Amygdala (tissue), 56 donors: Measurements from ENCODE around the gene CDHR2.

Source experiments
- DNase-seq, 56 donors: peaks; one replicate each; lab custom pipeline; 2025; lab: John Stamatoyannopoulos, UW

CDHR2 gene

GRCh38 chr5:176529116-176529740, 19.9 kb upstream of the CDHR2 start:
- DNase-seq, result no peak

GRCh38 chr5:176529741-176530141, 19.4 kb upstream of the CDHR2 start:
- DNase-seq, result no peak

DNA sequence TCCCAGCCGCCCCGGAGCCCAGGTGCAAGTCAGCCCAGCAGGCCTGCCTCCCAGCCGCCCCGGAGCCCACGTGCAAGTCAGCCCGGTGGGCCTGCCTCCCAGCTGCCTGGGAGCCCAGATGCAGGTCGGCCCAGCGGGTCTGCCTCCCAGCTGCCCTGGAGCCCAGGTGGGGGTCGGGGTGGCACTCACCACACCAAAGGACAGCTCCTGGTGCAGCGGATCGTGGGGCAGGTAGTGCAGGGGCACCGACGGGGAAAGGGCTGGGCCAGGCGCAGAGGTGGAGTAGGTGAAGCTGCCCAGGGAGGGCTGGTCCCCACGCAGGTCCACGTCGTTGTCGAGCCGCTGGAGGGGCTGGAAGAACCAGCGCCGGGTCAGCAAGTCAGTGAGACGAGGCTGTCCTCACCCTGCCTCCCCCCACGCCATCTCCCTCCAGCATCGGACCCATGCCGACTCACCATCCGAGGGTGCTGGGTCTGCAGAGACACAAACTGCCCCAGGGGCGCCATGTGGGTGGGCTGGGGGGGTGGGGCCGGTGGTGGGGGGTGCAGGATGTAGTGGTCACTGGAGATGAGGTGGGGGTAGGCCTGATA, 18.7 kb upstream of the CDHR2 start:
- DNase-seq, result no peak

- peak in 55 of 56 donors; percentile 23 to 92 (median 75) for DNase-seq
These were observed 17.9 kb upstream of the CDHR2 start for GRCh38 chr5:176530983-176531901.

DNA sequence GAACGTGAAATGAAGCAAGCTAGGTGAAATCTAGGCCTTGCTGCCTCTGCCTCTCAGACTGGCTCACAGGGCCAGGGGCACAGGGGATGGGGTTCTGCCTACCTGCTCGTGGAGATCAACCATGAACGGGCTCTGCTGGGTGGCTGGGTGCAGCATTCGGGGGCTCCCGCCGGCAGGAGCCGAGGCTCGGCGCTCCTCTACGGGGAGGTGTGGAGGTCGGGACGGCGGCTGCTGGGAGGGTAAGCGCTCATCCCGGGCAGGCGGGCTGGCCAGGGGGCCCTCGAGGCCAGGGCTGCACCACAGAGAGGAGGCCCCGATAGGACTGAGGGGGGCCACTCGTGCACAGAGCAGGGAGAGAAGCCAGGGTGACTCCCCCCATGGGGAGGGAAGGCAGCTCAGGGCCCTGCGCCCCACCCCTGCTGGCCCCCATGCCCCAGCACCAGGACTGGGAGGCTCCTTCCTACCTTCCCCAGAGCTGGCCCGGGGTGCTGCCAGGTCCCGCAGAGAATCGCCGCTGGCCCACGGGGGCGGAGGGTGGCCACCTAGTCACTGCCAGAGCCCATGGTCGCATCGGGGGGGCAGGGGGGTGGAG, 17.1 kb upstream of the CDHR2 start:
- no peak for DNase-seq

DNA sequence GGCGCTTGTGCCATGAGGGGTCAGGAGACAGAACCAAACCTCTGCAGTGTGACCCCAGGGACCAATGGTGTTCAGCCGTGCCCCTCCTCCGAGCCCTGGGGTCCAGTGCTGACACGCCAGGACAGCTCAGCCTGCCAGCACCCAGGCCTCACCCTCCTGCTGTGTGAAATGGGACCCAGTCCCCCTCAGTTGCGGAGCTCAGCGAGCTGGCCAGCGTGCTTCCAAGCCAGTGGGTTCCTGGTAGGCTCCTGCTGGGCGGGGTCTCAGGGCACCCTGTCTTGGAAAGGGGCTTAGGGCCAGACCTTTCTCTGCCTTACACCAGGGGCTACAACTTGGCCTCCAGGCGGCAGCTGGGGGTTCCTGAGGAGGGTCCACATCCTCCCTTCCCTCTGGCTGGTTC, 16.3 kb upstream of the CDHR2 start:
- DNase-seq, result no peak

DNA sequence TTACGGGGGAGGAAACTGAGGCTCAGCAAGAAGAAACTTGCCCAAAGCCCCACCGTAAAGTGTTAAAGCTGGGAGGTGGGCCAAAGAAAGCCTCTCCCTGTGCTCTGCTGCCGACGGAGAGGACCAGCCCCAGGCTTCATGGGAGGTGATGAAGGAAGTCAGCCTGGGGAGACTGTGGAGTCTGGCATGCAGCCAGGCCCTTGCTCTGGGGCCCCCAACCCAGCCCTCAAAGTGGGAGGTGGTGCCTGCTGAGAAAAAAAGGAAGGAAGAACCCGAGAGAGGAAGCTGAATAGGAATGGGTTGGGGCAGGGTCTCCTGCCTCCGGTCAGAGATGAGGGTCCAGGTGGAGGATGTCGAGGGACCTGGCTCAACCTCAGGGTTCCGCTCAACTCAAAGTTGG, 15.8 kb upstream of the CDHR2 start:
- peak in 12 of 56 donors; percentile 13 to 38 (median 22) for DNase-seq

DNA sequence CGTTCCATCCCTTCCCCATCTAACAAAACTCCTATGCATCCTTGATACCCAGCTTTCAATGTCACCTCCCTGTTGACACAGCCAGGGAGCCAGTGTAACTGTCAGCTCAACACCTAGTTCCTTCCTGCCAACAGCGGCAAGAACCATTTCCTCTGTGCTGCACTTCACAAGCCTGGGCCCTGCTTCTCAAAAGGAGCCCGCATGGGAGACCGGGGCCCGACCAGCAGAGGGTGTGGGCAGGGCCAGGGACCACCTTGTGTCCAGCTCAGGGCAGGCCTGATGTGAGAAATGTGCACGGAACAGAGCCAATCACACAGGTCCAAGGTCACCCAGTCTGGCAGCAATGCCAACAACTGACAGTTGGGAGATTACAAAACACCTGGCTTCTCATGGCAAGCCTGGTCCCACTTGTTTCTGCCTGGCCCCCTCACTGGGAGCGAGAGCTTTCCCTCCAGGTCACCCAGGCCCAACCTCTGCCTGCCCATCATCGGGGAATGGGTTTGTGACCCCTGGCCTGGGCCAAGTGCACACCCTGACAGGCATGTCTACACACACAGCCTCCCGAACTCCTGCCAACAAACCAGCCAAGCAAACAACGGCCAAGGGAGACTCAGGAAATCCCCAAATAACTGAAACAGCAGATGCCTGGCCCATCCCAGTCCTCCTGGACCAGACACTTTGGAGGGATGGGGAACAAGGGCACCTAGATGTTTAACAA, 15.1 kb upstream of the CDHR2 start:
- DNase-seq, result peak in 2 of 56 donors; percentile 17 to 18

DNA sequence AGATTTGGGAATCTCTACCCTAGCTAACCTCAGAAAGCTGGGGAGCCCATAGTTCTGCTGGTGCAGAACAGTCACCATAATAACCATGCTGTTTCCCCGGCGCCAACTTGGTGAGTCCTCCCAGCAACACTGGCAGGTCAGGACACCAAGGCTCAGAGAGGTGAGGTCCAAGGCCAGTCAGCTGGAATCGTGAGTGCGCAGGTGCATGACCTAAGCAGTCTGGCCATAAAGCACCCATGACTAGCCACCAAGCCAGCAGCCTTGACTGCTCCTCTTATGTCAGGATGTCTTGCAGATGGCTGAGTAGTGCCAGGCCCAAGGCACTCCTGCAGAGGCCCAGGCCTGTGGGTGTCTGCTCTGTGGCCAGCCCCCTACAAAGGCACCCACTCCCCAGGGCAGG, 14.5 kb upstream of the CDHR2 start:
- no peak for DNase-seq

- DNase-seq, result peak in 3 of 56 donors; percentile 16 to 22 (median 20)
These were observed 14.0 kb upstream of the CDHR2 start for GRCh38 chr5:176535101-176535663.

DNA sequence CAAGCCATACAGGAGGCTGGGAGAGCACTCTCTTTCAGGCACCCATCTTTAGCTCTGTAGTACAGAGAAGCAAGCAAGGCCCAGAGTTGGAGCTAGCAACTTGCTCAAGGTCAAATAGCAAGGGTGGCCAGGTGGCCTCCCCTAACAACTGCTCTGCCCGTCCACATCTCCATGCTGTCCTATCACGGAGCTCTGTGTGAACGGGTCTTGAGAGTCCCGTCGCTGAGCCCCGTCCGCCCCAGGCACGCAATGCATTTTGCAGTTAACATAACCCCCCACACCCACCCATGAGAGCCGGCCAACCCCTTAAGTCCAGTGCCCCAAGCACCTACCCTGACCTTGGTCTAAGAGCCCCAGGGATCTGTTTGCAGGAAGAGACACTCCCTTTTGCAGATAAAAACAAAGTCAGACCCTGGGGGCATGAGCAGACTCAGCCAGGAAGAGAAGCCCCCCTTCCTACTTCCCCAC, 13.4 kb upstream of the CDHR2 start:
- DNase-seq, result no peak

DNA sequence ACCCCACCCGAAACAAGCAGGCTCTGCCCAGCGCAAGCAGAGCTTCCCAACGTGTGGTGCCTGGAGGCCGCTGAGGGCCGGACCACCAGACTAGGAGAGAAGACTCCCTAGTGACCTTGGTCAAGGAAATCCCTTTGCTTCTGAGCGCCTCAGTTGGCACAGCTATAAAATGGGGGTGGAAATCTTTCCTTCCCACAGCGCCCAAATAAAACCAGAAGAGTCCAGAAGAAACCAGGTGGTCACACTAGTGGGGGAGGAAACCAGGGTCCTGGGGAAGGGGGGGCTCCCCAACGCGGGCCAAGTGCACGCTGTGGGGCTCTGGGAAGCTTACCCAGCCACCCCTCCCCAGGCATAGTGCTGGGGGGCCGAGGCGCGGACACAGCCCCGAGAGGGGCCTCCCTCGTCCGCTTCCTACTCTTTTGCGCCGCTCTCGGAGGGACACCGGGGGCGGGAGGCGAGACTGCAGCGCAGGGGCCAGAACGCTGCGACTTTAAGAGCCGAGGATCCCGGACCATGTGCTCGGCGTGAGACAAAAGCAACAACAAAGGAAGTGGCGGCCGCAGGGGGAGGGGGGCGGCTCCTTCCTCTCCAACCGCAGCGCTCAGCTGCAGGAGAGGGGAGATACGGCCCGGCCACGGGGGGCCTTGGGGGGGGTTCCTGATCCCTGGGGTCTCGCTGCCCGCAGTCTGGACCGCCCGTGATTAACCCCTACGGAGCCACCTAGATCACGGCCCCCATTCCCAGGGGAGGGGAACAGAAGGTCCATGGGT, 12.8 kb upstream of the CDHR2 start:
- DNase-seq, result peak in 52 of 56 donors; percentile 24 to 85 (median 69)

GRCh38 chr5:176536902-176537553, 12.1 kb upstream of the CDHR2 start, which contains the start of gene RNF44:
TSS of gene RNF44 (minus strand) at chr5:176537402. CDS start at chr5:176532472, 4,930 bp downstream.
- DNase-seq, result peak in 55 of 56 donors; percentile 90 to 99 (median 97)

- peak; percentile 84 to 100 (median 98) for DNase-seq
These were observed 11.4 kb upstream of the CDHR2 start for GRCh38 chr5:176537554-176538229.

- DNase-seq, result no peak
These were observed 10.7 kb upstream of the CDHR2 start for GRCh38 chr5:176538230-176538988.

DNA sequence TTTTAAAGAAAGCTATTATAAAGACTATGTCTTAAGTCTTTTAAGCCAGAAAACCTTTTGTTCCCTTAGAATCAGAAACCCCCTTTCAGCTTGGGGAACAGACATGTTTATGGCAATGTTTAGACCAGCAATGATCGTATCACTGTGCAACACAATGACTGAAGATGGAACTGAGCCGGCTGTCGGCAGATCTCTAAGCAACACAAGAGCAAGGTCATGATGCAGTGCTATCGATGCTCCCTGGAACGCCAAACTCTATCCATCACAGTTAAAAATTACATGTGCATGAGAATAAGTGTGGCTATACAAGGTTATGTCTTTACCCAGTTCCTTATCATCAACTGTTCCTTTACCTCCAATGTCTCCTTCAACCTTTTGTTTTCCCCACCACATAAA, 10.2 kb upstream of the CDHR2 start:
- DNase-seq, result no peak

DNA sequence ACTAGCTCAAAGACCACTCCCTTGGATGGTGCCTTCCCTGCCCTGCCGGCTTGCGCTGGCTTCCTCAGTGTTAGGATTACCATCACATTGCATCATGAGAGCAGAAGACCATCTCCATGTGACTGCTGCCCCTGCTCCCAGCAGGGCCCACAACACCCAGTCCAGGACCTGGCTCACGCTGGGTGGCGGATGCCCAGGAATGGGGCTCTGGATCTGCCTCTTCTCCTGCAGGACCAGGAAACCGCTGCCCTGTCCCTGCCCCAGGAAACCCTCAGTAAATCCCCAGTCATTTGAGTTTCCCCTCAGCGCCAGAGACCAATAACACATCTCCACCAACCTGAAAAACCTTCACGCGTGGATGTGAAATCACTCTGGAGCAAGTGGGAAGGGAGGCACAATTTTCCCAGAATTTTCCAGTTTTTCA, 8.7 kb upstream of the CDHR2 start:
- no peak for DNase-seq
